GM15510 (cell line): ENCODE results near the gene DAPK2.

Experiments used
- POLR2A ChIP-seq: IDR thresholded peaks from 3 replicates; pipeline ENCODE4 v1.6.1; 2011; ENCODE audit warnings: borderline replicate concordance; ENCODE audit not compliant: insufficient read length; ENCODE audit errors: extremely low read depth

Gene DAPK2

DNA sequence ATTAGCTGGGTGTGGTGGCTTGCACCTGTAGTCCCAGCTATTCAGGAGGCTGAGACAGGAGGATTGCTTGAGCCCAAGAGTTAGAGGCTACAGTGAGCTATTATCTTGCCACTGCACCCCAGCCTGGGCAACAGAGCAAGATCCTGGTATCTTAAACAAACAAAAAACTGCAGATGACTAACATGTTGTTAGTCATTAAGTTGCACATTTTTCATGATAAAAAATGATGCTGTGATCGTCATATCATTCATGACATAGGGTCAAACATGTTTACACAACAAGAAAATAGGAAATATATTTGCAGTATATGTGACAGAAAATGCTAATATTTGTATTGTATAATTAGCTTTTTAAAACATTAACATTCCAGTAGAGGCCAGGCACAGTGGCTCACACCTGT, 20.2 kb upstream of the DAPK2 start:
- TF ChIP-seq POLR2A = no peak

DNA sequence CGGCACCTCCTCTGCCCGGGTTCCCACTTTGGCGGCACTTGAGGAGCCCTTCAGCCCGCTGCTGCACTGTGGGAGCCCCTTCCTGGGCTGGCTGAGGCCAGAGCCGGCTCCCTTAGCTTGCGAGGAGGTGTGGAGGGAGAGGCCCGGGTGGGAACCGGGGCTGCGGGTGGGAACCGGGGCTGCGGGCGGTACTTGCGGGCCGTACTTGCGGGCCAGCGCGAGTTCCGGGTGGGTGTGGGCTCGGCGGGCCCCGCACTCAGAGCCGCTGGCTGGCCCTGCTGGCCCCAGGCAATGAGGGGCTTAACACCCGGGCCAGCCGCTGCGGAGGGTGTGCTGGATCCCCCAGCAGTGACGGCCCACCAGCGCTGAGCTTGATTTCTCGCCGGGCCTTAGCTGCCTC, 14.4 kb upstream of the DAPK2 start:
- no peak for TF ChIP-seq POLR2A

DNA sequence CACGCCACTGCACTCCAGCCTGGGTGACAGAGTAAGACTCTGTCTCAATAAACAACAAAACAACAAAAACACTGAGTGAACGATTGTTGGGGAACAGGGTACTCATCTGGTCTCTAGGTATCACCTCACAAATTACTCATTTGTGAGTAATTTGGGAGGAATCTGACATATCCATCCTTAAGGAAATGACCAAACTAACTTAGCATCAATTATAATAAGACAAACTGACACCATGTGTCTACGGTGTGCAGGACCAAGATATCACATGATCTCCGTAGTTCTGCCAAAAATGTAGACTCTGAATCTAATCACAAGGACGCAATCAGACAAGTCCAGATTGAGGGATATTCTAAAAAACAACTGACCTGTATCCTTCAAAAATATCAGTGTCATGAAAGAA, 12.0 kb upstream of the DAPK2 start:
- TF ChIP-seq POLR2A = no peak

DNA sequence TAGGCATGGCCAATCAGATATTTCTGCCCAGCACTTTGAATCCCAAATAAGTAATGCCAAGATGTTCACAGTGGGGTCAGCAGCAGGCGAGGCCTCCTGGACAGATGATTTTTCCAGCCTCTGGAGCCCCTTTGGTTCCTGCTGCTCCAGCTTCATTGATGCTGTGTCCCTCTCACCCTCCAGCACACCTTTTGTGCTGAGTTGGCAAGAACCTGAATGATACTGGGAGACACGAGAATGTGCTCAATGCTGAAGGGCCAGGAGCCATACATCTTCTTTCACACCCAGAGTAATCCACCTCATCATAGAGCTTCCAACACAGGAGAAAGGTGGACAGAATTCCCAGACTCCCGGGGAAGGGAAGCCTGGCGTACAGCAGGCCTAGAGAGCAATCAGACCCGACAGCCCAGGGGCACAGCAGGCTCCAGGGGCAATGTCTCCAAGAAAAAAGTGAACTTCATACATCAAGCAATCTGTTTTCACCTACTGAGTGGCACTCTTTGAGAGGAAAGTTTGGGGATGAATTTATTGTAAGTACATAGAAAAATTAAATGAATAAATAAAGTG, 6.7 kb upstream of the DAPK2 start:
- no peak for TF ChIP-seq POLR2A

DNA sequence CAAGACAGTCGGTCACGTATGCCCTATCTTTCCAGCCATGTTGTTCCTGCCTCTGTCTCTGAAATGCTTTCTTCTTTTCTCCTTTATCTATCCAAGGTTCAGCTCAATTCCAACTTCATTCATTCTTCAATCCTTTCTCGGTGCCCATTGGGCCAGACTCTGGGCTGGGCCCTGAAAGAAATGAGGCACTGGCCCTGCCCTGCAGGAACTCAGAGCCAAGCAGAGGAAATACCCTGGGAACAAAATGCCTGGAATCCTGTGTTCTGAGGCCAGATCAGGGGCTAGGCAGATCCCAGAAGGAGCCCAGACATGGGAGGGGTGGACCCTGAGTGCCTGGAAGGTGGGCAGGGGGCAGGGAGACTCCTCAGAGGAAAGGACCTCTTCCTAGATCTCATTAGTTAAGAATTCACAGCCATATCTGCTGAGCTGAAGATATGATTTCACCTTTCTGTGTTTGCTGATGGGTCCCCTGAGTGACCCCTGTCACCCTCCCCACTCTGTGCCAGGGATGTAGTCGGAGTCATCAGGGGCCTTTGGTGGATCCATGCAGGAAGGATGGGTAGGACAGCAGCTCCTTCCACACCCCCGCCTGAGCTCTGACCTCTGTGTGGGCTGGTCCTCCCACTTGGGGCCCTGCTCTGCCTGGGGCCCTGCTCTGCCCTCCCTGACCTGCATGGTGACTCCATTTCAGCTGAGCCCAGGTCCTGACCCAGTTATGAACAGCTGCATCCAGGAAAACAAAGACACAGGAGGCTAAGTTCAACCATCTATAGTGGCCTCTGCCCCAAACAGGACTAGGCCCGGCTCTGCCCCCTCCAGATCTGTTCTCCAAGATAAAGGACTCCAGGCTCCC, 5.3 kb upstream of the DAPK2 start:
- TF ChIP-seq POLR2A = no peak

DNA sequence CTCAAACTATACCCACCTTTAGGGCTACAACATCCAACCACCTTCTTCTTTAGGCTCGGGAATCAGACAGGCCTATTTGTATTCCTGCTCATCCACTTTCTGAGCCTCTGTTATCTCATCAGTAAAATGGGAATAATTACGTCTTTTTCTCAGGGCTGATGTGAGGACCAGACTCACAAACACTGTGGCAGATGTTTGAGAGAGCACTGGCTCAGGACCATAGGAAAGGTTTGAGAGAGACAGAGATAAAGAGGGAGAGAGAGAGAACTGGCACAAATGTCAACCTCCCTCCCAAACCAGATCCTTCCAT, 4.8 kb upstream of the DAPK2 start:
- no peak for TF ChIP-seq POLR2A

DNA sequence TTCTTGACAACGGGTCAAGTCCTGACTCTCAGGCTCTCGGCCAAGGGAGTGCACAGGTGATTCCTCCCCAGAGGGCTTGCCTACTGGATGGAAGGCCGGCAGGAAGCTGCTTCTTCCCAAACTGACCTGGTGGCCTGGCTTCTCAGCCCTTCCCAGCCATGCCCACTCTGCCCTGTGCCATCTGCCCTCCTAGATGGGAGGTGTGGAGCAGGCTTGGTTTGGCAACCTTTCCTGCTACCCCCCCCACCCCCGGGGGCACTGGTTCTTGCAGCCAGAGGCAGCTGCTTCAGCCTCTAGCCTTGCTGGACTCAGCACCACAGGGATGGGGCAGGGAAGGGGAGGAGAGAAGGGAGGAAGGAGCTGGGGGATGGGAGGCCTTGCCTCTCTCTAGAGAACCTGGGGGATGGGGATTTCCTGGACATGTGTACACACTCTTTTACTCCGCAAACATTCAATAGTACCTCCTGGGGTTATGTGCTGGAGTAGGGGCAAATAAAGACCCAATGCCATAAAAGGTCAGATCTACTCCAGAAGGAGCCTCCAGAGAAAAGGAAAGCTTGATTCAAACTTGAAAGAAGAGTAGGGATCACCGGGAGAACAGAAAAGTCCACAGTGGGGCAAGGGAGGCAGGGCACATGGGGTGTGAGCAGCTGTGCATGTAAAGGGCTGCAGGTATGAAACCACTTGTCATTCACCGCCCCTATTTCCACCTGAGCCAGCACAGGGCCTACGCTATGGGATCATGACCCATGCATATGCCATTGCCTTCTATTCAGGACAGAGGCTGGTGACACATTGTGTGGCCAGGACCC, 4.2 kb upstream of the DAPK2 start:
- TF ChIP-seq POLR2A = no peak

DNA sequence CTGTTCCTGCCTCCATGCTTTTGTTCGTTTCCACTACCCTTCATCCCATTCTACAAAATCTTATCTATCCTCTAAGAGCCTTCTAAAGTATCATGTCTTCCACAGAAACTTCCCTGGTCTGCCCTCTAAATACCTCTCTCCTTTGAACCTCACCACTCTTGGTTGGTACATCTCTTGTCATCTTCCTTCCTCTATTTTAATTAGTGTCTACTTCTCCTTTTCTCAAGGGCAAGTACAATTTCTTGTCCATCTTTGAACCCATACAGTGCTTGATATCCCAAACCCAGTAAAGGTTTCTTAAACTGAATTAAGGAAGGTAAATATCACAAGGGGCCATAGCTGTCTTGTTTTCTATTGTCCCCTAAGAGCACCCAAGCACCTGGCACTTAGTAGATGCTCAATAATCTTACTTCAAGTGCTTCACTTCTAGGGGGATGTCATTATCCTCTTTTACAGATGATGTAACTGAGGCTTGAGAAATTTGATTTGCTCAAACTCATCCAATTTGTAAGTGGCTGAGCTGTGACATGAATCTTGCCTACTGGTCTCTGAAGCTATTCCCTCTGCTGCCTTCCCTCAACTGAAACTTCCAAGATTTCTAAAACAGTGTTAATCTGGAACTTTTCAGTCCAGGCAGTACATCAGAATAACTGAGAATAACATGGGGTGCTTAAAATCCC, 2.6 kb upstream of the DAPK2 start:
- TF ChIP-seq POLR2A = no peak

DNA sequence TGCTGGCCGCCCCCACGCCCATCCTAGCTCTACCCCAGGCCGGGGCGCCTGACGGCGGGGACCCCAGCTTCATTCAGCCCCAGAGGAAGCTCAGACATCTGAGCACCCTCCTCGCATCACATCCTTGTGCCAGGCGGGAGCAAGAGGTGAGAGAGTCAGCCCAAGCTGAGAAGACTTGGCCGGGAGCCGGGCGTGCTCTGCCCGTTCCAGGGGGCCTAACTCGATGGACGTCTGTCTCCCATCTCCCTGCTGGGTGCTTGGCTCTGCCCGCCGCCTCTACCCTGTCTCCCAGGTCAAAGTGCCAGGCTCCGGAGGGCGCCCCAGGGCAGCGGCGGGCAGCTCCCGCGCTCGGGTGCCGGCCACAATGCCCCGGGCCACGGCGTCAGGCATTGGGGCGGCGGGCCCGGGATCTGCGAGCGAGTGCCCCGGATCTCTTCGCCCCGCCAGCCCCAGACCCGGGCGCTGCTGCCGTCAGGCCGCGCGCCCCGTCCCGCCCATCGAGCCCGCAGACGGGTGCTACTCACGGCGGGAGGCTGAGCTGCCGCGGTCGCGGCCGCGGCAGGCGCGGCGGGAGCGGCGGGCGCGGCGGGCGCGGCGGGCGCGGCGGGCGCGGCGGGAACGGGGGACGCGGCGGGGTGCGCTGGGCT, 388 bp downstream of the DAPK2 start:
- TF ChIP-seq POLR2A = no peak

DNA sequence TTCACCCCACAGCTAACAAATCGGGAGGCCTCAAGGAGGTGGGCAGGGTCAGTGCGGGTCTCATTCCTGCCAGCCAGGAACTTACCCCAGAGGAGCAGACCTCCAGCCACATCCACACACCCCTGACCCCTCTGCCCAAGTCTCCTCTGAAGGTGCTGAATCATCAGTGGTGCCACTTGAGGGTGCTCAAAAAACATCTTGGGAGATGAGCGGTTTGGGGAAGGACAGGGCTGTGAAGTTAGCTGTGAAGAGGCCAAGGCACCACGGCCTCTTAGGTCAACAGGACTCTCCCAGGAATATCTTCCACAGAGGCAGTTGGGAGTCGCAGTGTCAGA, 1.2 kb downstream of the DAPK2 start:
- no peak for TF ChIP-seq POLR2A

DNA sequence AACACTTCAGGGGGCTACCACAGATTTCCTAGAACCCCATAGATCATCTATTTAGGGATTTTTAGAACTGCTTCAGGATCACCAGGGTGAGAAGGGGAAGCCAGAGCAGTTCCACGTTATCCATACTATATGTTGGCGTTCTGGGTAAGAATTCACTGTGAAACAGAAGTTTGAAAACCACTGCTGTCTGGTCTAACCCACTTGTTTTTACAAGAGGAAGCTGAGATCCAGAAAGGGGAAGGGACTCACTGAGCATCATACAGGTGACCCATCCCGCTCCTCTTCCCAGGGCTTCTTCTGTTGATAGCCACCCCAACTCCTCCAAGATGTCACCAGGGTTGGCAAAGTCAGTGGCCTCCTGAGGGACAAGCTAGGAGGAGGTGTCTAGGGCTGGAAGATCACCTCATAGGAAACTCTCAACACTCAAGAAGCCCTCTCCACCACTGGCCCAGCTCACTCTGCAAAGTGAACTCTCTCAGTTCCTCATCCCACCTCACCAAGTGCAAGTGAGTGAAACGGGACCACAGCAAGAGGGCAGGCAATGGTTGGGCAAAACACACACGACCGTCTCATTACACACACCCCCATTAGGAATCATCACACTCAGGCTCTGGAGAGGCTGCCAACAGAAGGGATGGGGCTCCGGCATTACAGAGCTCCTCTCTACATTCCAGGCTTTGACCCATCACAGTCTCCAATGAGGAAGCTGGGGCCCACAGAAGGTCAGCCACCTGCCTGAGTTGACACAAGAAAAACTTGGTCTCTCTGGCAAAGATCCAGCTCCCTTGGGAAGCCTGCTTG, 1.8 kb downstream of the DAPK2 start:
- no peak for TF ChIP-seq POLR2A

DNA sequence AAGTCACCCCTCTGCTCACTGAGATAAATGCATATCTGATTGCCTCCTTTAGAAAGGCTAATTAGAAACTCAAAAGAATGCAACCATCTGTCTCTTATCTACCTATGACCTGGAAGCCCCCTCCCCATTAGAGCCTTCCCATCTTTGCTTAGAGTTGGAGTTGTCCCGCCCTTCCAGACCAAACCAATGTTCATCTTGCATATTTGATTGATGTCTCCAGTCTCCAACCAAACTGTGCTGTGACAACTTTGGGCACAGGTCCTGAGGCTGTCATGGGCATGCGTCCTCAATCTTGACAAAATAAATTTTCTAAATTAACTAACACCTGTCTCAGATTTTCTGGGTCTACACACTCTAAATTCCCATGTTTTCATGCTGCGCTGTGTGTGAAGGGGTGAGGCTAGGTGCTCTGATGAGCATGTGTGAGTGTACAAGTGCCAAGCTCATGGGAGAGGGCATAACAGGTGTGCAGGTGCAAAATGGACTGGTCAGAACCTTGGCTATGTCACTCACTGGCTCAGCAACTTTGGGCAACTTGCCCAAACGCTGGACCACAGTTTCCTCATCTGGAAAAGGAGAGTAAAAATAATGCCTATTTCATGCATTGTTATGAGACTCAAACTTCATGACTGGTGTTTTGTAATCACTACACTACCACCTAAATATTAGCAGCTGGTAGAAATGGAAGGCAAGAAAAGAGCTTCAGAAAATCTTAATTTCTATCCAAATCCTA, 7.2 kb downstream of the DAPK2 start:
- no peak for TF ChIP-seq POLR2A

DNA sequence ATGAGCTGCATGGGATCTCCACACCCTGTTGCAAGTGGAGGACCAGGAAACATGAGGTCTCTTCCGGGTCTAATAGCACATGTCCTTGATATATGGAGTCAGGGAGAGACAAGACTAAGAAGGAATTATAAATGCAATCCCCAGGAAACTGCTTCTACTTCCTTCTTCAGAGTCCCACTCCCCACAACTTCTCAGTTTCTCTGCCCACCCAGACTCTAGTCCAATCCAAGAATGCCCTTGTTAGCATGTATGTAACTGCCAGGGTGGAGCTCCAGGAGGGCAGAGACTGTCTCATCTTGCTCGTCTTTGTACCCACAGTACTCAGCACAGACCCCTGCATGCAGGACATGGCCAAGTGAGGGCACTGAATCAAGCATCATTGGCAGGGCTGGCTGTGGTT, 8.3 kb downstream of the DAPK2 start:
- TF ChIP-seq POLR2A = no peak
